Left hindlimb (tissue), 1 donor: Measurements from ENCODE around the gene AJUBA.
"Not testable (repeated sequence)": the region's sequence is repeated elsewhere in the genome, so short reads cannot be mapped to it uniquely, and the experiment has no call there.

ENCODE experiments used
- DNase-seq: peaks from one replicate; pipeline ENCODE4 v3.0.0-alpha.2; 2018

The AJUBA gene

DNA sequence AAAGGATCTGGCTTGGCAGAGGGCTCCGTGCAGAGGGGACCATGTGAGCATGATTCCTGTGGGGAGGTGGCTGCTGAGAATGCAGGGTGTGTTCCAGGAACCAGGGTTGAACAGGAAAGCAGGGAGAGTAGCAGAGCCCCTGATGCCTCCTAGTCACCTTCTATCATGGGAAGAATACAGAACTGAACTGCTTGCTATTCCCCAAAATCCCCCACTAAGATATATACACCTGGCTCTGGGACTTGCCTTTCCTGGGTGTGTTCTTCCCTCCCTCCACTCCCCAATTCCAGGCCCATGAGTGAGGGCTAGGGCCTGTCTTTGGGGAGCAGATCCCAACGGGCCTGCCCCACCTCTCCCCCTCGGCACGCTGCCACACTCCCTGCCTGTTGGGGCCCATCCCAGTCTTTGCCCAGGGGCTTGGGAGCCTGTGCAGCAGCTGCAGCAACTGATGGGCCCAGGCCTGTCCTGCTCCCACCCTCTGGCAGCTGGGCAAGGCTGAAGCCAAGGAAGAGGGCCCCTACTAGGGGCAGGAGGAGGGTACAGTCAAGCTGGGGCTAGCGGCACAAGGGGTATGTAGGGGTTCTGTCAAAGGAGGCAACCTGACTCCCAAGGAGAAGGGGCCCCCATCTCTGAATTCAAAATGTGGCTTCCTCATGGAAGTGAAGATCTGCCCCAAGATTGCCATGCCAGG lies 3.2 kb downstream of the AJUBA start:
- peak; percentile 71 for DNase-seq

DNA sequence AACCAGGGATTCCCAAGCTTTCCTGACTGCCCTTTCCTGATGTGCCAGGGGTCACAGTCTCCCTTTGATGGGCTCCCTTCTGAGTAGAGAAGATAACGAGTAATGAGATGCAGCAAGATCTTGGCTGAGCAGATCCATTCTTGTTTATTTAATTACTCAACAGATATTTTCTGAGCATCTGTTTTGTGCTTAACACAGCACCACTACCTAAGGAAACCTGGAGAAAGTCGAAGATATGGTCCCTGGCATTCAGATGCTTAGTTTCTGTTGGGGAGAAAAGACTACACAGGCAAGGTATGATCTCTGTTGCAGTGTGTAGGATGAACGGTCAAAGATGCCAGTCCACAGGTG lies 3.9 kb downstream of the AJUBA start:
- DNase-seq, result no peak

DNA sequence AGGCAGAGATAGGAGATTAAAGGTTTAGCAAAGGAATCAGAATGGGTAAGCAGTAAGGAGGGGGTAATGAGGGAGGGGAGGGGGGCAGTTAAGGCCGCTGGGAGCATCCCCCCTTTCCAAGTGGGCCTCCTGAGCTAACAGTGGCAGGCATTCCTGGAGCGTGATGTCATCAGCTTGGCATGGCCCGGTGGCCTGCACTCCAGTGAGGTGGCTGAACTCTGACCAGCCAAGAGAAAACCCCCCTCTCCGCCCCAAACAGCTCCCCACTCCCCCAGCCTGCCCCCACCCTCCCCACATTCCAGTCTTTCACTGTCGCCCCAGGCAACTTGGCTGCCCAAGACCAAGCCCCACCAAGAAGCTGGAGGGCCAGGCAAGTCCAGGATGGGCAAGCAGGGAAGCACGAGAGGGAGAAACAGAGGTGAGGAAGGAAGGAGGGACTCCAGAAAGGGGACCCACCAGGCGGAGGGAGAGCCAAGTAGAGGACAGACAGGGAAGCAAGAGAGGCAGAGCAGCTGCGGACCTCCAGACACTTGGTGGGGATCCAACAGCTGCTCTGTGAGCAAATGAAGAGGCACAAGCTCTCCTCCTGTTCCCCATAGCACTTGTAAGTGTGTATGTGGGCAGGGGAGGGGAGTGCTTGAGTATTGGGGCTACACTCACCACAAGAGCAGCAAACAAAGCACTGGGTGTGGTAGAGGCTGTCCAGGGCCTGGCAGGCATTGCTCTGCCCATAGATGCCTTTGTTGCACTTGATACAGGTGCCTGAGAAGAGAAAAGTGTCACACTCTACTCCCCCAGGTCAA lies 4.5 kb downstream of the AJUBA start:
- DNase-seq, result peak; percentile 77

DNA sequence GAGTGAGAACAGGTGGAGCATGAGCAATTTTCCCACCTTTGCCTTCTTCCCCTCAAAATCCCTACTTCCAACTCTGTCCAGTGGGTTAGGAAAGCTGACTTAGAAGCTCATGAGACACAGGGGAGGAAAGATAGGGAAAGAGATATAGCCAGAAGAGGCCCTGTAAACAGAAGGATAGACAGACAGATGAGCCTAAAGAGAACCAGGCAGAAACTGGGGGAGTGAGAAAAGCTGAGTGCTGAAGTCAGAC lies 5.0 kb downstream of the AJUBA start:
- no peak for DNase-seq

DNA sequence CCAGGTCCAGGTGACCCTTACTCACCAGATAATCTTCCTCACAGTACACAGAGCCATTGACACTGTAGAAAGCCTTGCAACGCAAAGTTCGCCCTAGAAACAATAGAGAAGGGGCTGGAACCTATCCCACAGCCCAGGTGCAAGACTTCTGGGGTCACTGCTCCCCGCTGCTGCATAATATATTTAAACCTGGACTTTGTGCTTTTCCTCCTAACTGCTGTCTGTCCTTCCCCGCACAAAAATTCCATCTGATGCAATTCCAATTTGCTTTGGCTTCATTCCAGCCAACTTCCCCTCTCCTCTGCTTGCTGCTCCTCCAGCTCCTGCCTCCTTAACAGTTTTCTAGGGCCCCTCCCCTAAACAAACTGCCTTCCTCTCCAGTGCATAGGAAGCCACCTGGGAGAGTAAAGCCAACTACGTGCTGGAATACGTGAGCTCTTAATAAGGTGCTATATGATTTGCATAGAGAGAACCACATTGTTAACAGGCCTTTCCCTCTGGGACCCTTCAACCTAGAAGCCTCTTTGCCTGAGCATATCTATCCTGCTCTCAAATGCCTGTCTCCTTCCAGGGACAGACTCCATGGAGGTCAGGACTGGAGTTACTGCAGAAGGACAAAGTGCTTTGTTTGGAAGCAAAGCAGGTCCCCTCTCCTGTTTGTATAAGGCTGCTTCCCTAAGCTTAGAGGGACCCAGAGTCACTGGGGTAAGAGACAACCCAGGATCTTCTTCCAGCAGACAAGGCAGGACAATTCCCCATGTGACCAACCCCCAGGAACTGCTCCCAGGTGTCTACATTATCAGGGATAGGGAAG lies 5.5 kb downstream of the AJUBA start:
- no peak for DNase-seq

DNA sequence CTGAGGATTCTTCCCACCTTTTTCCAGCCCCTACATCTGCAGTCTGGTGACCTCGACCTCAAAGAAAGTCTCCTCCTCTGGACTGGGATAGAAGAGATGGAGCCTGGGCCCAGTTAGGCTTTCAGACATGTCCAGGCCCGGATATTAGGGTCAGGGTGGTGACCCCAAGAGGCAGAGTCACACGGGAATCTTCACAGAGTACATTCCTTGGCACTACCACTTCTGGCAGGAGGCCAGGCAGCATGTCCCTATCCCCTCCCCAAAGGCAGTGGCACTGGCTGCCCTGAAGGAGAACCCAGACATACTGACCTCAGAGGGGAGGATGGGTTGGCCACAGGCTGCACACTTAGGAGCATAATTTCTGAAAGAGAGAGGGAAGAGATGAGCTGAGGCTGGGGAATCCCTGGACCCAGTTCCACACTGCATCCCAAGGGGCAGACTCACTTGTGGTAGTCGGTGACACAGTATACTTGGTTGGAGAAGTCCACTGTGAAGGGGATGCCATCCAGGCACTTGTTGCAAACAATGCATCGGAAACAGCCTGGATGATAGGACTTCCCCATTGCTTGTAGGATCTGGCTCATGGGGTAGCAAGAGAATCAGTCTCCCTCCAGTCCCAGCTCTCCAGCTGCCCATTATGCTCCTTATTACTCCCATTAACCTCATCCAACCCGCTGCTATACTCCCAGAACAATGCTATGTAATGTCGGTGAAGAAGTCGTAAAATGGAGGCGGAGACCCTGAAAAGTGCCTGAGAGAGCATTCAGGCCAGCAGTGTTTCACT lies 7.6 kb downstream of the AJUBA start:
- no peak for DNase-seq

DNA sequence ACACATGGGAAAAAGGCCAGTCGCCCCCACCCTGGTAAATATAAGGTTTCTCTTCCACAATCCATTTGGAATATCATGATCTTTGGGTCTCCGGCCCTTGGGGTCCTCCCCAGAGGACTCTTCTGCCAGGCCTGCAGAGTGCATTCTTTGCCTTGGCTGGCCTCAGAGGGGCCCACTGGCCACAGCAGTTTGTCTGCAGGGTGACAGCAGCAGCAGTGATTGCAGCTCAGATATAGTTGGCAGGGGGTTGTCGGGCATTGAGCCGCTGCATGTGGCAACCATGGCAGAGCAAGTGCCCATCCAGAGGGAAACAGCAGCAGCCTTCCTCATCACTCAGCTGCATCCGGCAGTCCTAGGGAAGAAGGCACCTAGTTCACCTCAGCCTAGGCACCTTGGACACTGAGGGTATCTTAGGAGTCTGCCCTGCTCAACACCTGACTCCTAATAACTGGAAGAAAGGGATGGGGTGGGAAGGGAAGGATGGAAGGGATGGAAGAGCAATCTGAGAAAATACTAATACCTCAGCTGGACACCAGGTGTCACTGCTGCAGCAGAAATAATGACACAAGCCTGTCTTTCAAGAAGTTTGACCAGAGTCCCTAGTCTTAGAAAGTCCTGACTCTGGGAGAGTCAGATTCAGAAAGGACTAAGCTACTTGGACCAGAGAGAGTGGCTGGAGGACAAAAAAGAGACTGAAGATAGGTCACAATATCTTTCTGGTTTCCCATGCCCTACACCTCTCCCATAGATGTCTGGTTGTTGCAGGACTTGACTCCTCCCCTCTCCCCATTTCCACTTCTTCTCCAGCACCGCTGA lies 8.9 kb downstream of the AJUBA start:
- no peak for DNase-seq

DNA sequence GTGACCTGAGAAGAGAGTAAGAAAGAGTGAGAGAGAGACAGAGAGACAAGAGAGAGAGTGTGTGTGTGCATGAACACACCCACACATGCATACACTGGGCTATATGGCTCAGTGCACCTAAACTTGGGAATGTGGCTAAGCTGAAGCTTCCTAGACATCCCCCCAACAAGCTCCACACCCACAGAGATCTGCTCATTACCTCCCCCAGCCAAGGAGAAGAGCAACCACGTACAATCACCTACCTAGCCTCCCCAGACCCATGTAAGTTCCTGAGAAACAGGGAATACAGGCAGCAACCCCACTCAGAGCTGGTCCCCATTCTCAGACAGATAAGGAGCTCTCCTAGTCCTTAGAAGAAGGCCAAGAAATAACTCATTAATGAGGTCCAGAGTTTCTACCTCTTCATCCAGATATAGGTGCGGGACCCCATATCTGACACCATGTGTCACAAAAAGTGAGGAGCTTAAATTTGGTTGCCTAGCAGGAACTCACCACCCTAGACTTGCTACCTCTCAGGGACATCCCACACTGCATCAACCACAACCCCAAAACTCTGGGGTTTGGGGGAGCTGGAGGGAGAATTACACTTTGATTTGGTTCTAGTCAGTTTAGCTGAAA lies 9.9 kb downstream of the AJUBA start:
- DNase-seq, result no peak

DNA sequence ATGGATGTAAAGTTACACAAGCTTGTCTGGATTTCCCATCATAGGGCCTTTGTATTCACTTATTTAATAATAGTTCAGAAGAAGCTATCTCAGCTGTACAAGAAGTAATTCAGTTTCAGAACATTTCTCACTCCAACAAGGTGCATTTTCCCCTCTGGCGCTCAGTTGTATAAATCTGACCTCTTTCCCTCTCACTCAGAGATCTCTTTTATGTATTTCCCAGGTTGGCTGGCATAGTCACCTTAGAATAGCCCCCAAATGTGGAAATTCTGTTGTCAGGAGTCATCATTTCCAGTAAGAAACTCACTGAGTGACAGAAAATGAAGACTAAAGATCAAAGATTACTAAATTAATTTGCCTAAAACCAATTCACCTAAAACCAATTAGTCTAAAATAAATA lies 11.2 kb downstream of the AJUBA start:
- no peak for DNase-seq

DNA sequence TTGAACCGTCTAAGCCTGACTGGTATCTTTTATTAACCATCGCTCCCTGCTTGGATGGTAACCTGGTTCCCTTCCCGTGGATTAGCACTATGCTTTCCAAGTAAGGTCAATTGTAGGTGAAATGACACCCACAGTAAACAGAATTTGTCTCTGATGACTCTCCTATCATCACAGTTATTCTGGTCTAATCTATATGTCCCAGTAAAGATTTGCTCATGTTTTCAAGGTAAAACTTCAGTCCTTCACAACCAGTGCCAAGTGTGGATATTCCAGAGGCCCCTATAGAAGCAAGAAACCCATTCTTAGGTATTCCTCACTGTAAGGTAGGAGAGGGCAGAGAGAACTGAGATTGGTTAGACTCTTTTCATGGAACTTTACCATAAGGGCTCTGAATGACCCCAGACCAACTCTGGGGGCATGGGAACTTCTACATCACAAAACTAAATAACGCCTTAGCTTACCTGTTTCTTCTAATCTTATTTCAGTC lies 15.5 kb downstream of the AJUBA start:
- no peak for DNase-seq

DNA sequence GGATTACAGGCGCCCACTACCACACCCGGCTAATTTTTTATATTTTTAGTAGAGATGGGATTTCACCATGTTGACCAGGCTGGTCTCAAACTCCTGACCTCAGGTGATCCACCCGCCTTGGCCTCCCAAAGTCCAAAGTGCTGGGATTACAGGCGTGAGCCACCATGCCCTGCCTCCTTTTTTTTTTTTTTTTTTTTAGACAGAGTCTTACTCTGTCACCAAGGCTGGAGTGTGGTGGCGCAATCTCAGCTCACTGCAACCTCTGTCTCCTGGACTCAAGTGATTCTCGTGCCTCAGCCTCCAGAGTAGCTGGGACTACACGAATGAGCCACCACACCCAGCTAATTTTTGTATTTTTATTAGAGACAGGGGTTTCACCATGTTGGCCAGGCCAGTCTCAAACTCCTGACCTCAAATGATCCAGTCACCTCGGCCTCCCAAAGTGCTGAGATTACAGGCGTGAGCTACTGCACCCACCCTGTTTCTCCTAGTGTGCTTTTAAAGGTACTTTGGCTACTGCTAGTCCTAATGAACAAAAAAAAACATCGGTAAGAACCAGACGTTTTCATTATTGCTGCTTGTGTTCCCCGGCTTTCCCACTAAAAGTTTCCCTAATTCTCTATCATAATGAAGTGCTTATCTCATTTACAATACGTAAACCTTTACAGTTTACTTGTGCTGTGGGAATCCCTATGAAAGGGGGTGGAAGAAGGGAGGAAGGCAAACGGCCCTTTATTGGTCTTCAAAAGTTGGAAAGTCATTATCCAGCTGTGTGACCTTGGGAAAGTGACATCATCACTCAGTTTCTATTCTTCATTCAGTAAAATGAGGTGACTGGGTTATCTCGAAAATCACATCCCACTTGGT lies 16.2 kb downstream of the AJUBA start:
- DNase-seq, result not testable (repeated sequence)

DNA sequence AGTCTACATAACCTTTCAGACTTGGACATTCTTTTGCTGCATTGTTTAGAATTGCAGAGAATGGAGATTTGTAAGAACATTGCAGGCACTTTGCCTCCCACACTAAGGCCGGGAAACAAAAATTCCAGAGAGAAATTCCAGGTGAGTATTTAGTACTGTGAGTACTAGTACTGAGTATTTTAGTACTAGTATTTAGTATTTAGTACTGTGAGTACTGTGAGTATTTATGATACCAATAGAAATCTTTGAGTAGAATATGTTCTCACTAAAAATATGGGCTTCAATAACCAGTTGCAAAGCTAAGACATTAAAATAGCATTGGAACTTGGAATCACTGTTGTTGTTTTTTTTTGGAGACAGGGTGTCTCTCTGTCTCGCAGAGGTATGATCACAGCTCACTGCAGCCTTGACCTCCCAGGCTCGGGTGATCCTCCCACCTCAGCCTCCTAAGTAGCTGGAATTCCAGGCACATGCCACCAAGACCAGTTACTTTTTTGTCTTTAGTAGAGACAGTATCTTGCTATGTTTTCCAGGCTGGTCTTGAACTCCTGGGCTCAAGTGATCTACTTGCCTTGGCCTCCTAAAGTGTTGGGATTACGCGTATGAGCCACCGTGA lies 20.2 kb downstream of the AJUBA start:
- DNase-seq, result no peak

DNA sequence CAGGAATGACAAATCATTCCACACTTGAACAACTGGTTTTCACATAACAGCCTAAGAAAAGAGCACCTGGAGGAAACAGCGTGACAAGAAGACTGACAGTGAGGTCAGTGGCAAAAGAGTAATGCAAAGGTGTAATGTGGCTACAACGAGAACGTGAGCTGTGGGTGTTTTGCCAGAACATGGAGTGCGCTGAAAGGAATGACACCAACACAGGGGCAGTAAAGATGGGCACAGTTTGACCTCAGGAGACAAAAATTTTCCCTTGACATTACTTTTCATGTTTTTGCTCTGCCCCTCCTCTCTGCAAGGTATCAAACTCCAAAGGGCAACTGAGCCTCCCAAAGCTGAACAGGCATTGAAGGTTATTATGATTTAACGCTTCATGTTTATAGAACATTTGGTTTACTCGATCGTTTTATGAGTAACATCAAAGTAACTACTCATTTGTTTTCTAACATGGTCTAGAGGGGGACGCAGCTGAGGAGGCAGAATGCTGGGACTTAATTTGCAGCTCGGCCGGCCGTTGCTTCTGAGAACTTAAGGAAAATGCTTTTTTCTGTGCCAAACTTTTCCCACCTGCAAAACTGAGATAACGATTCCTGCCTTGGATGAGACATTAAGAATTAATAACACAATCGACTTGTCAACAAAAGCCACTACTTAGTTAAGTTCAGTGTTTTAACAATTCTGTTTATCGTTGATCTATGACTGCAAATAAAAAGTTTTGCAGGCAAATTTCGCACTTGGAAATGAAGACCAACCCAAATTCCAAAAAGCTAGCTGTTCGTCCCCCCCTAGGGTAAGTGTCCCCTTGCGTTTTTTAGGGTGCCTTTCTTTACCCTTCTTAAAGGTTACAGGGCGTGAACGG lies 26.4 kb downstream of the AJUBA start:
- DNase-seq, result no peak

DNA sequence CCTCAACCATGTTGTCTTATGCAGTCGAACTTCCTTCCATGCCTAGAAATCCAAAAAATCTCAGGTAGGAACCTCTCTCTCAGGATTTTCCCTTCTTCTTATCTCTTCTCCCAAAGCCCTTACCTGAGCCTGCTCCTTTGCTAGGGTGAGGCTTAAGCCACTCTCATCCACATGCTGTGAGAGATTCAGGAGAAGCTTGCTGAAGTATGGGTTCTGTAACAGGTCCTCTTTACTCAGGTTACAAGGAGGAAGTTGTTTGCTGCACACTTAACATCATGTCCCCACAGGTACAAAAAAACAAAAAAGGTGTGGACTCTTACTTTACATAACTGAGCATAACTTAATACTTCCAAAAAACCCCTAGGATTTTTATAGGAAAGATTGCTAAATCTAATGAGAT lies 29.9 kb downstream of the AJUBA start:
- no peak for DNase-seq

DNA sequence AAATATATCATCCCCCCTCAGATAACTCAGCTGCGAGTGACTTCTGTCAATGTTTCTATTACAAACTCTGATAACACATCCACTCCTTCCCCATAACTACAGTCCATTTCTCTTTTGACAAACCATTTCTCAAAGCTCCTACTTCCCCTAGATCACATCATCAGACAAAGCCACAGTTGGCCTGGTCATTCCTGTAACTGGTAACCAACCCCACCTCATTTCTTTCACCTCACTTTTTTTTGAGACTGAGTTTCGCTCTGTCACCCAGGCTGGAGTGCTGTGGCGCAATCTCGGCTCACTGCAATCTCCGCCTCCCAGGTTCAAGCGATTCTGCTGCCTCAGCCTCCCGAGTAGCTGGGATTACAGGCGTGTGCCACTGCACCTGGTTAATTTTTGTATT lies 30.6 kb downstream of the AJUBA start:
- not testable (repeated sequence) for DNase-seq

DNA sequence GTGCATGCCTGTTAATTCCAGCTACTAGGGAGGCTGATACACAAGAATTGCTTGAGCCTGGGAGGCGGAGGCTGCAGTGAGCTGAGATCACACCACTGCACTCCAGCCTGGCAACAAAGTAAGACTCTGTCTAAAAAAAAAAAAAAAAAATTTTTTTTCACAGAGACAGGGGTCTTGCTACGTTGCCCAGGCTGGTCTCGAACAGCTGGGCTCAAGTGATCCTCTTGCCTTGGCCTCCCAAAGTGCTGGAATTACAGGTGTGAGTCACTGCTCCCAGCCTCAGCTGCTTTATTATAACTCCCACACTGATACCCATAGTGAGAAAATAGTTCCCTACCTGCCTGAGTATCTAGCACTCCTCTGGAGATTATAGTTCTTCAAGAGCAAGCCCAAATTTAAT lies 36.7 kb downstream of the AJUBA start:
- no peak for DNase-seq

DNA sequence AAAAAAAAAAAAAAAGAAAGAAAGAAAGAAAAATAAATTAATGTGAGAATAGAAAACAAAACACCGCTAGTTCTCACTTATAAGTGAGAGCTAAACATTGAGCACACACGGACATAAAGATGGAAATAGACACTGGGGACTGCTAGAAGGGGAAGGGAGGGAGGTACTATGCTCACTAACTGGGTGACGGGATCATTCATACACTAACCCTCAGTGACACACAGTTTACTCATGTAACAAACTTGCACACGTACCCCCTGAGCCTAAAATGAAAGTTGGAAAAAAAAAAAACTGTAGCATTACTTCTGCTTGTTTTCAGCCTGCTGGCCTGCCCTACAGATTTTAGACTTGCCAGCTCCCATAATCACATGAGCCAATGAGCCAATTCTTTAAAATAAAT lies 42.7 kb downstream of the AJUBA start:
- DNase-seq, result no peak

DNA sequence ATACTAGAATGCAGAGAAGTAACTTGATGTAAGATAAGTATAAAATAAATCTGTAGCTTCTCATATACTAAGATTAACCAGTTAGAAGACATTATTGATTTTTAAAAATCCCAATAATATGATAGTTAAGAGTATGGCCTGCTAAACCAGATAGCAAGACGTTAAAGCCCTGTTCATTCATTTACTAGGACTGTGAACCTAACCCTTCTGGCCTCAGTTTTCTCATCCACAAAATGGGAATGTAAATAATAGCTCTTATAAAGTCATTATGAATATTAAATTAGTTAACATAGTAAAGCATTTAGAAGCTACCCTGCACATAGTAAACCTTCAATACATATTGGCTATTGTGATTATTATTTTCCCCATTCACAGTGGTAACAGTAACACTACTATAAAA lies 47.2 kb downstream of the AJUBA start:
- no peak for DNase-seq

DNA sequence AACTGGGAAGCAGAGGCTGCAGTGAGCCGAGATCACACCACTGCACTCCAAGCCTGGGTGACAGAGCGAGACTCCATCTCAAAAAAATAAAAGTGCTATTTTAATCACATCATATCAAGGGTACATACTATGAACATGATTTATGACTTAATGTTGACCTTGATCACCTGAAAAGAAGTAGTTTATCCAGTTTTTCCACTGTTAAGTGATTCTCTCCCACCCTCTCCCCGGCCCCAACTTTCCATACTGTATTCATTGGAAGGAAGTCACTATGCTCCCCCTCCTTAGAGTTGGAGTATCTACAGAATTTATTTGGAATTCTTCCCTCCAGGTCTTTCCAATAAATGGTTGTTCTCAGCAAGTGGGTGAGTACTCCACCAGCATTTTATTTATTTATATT lies 50.2 kb downstream of the AJUBA start:
- no peak for DNase-seq
